ENCODE results near the gene SLC9A2. TPM values are rescaled to one million over a fixed set of nuclear protein-coding genes. Genes with fewer than 3 reads are reported as not detected.

The SLC9A2 gene
- total and polyA plus RNA-seq, 10 of the 15 experiments (the other 5 are each of a cell fraction or from before 2014, with no cell fraction given) = 0.13 to 1.2 (median 0.79) TPM

DNA sequence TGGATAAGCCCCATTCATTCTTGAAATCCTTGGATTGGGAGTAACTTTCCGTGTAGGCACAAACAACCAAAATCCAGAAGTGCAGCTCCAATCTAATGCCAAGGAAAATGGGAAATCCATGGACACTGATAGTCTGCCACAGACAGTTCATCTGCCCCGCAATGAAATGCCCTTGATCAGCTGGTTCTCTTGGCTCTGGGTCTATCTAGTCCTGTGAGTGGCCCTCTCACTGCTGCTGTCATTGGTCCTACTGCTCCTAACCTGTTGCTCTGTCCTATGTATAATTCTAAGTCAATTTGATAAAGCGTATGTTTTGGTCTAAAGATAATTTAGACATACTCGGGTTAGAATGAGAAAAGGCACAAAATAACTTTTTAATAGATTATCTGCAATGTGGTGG, 128.8 kb downstream of the SLC9A2 start:
- ATAC-seq = no peak
- ChIA-PET RAD21 (ENCODE audit: unreplicated experiment) (no interaction called here), SMC1A (ENCODE audit: uncharacterized antibody, unreplicated experiment) (interaction anchor here (0.9 kb wide), 1 partner anchor 12 kb away, joined by 3 read pairs; a partner anchor contains a TSS), POLR2A (no interaction called here), CTCF (interaction anchor here (0.9 to 1.9 kb wide), 2 partner anchors 11 to 58 kb away, joined by 5 to 6 read pairs; no protein-coding TSS in a partner anchor)
- in situ Hi-C loops (cut with MboI) = no loop called here
- H3K79me2 ChIP-seq (ENCODE audit: control insufficient read depth, insufficient read depth, low read length) = no peaks in the 10 kb centered on the region
- H2AFZ ChIP-seq (ENCODE audit: control insufficient read depth, low read depth, low read length) = no peak overlapping the region
- no peaks in the 10 kb centered on the region; the same call in 2 of the 3 replicates for H3K9me3 ChIP-seq (replicated peaks; ENCODE audit: control insufficient read depth, insufficient read depth, low read length)
- WGBS (ENCODE audit: insufficient coverage, insufficient replicate concordance, low lambda C conversion rate, missing lambda C conversion rate) = 75% methylated on average over 4 of the region's 4 CpGs
- H3K36me3 ChIP-seq (ENCODE audit: control insufficient read depth in 2 of 2, insufficient read depth in 2 of 2, low read length in 1 of 2) = no peaks in the 10 kb centered on the region
- H3K4me1 ChIP-seq (ENCODE audit: control insufficient read depth, insufficient read depth, low read length) = peaks cover 6% of the 10 kb centered on the region
- BruUV-seq (replicated peaks) = no TSS peak
- no peak overlapping the region for H3K4me3 ChIP-seq
- H3K9ac ChIP-seq (ENCODE audit: control insufficient read depth, insufficient read depth, low read length) = no peak overlapping the region
- H3K4me2 ChIP-seq (ENCODE audit: control insufficient read depth, insufficient read depth) = no peak overlapping the region
- no peak overlapping the region for H3K27ac ChIP-seq (ENCODE audit: control insufficient read depth, insufficient read depth)
- DNase-seq (ENCODE audit: low read depth, low spot score) = no peak
- no peak for TF ChIP-seq FOS (IDR thresholded peaks at IDR 0.05; ENCODE audit: borderline replicate concordance, extremely low read depth, insufficient read length)
- TF ChIP-seq TAF1 (IDR thresholded peaks at IDR 0.05; ENCODE audit: borderline replicate concordance, low read depth, low read length) = no peak
- no peaks in the 10 kb centered on the region for H3K27me3 ChIP-seq (replicated peaks in 1 of 2; ENCODE audit: control insufficient read depth in 2 of 2, insufficient read depth in 2 of 2, low read length in 1 of 2)
- FAIRE-seq = no peak
- intact Hi-C loops (cut with micrococcal nuclease; ENCODE audit: unreplicated experiment) = no loop called here
- no peaks in the 10 kb centered on the region for H4K20me1 ChIP-seq (ENCODE audit: control insufficient read depth, insufficient read depth)

DNA sequence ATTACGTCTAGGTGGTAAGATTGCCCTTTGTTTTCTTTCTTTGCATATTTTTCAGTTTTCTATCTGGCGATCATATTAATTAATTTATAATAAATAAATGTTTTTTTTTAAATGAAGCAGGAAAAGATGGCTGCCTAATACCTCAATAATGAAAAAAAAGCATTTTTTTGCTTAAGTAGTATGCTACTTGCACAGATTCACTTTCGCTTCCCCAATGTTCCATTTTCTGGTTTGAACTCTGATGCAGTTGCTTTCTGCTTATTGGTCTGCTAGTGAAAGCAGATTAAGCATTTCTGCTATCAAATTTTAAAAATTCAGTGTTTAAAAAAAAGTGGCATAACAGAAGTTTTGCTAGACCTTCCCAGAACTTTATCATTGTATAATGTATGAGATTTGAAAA, 130.6 kb downstream of the SLC9A2 start:
- no peaks in the 10 kb centered on the region for H3K79me2 ChIP-seq (ENCODE audit: control insufficient read depth, insufficient read depth, low read length)
- 57% methylated on average over 3 of the region's 3 CpGs for WGBS (ENCODE audit: insufficient coverage, insufficient replicate concordance, low lambda C conversion rate, missing lambda C conversion rate)
- 0 out of 2 replicates have a peak overlapping the region, but pooled peaks have one; percentile 9 for H3K4me2 ChIP-seq (ENCODE audit: control insufficient read depth, insufficient read depth)
- in situ Hi-C loops (cut with MboI) = no loop called here
- DNase-seq (ENCODE audit: low read depth, low spot score) (no peak), ATAC-seq (peak; percentile 85), FAIRE-seq (no peak)
- no peaks in the 10 kb centered on the region; the same call in 2 of the 3 replicates for H3K9me3 ChIP-seq (replicated peaks; ENCODE audit: control insufficient read depth, insufficient read depth, low read length)
- H2AFZ ChIP-seq (ENCODE audit: control insufficient read depth, low read depth, low read length) = peak overlapping the region; percentile 17
- SMC1A ChIA-PET (ENCODE audit: uncharacterized antibody, unreplicated experiment) = no interaction called here
- CTCF ChIA-PET = interaction anchor here (5.7 kb wide), 1 partner anchor 13 kb away, joined by 95 read pairs; the partner anchor contains the start of gene TMEM182
- RAD21 ChIA-PET (ENCODE audit: unreplicated experiment) = no interaction called here
- peaks cover 6% of the 10 kb centered on the region for H3K4me1 ChIP-seq (ENCODE audit: control insufficient read depth, insufficient read depth, low read length)
- POLR2A ChIA-PET = no interaction called here
- no peaks in the 10 kb centered on the region for H3K36me3 ChIP-seq (ENCODE audit: control insufficient read depth in 2 of 2, insufficient read depth in 2 of 2, low read length in 1 of 2)
- H3K27me3 ChIP-seq (replicated peaks in 1 of 2; ENCODE audit: control insufficient read depth in 2 of 2, insufficient read depth in 2 of 2, low read length in 1 of 2) = no peaks in the 10 kb centered on the region
- BruUV-seq (replicated peaks) = no TSS peak
- H3K4me3 ChIP-seq = no peak overlapping the region
- no peak overlapping the region for H3K9ac ChIP-seq (ENCODE audit: control insufficient read depth, insufficient read depth, low read length)
- H3K27ac ChIP-seq (ENCODE audit: control insufficient read depth, insufficient read depth) = no peak overlapping the region
- intact Hi-C loops (cut with micrococcal nuclease; ENCODE audit: unreplicated experiment) = no loop called here
- no peaks in the 10 kb centered on the region for H4K20me1 ChIP-seq (ENCODE audit: control insufficient read depth, insufficient read depth)
- no peak for TF ChIP-seq FOXK2 (IDR thresholded peaks at IDR 0.05)
- no peak for TF ChIP-seq FOXM1 (IDR thresholded peaks at IDR 0.05; ENCODE audit: low read depth, low read length)
- TF ChIP-seq, protein P1, sequence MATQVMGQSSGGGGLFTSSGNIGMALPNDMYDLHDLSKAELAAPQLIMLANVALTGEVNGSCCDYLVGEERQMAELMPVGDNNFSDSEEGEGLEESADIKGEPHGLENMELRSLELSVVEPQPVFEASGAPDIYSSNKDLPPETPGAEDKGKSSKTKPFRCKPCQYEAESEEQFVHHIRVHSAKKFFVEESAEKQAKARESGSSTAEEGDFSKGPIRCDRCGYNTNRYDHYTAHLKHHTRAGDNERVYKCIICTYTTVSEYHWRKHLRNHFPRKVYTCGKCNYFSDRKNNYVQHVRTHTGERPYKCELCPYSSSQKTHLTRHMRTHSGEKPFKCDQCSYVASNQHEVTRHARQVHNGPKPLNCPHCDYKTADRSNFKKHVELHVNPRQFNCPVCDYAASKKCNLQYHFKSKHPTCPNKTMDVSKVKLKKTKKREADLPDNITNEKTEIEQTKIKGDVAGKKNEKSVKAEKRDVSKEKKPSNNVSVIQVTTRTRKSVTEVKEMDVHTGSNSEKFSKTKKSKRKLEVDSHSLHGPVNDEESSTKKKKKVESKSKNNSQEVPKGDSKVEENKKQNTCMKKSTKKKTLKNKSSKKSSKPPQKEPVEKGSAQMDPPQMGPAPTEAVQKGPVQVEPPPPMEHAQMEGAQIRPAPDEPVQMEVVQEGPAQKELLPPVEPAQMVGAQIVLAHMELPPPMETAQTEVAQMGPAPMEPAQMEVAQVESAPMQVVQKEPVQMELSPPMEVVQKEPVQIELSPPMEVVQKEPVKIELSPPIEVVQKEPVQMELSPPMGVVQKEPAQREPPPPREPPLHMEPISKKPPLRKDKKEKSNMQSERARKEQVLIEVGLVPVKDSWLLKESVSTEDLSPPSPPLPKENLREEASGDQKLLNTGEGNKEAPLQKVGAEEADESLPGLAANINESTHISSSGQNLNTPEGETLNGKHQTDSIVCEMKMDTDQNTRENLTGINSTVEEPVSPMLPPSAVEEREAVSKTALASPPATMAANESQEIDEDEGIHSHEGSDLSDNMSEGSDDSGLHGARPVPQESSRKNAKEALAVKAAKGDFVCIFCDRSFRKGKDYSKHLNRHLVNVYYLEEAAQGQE (IDR thresholded peaks at IDR 0.05; ENCODE audit: low read depth, low read length) = no peak
- TF ChIP-seq RELA (IDR thresholded peaks at IDR 0.05; ENCODE audit: borderline replicate concordance, partially characterized antibody) = no peak
- TF ChIP-seq ZZZ3 (IDR thresholded peaks at IDR 0.05; ENCODE audit: control insufficient read depth, insufficient read length, low read depth) = no peak
- peak; percentile 75 for TF ChIP-seq ZNF384 (IDR thresholded peaks at IDR 0.05; ENCODE audit: borderline replicate concordance, low read depth, low read length)
- 0 out of 2 replicates have a peak, but pooled peaks have one; percentile 38 for TF ChIP-seq YY1 (IDR thresholded peaks at IDR 0.05; ENCODE audit: low read depth, low read length)
- TF ChIP-seq GABPA (IDR thresholded peaks at IDR 0.05; ENCODE audit: low read depth) = no peak
- no peak for TF ChIP-seq CHD1 (IDR thresholded peaks at IDR 0.05; ENCODE audit: low read depth, low read length)

Measured in GM12878 (cell line).